CD4-positive, alpha-beta T cell treated with Interleukin-4 for 1 hour (primary cell): ENCODE measurements around the gene RPL36AL.
"Not testable (repeated sequence)": the region's sequence is repeated elsewhere in the genome, so short reads cannot be mapped to it uniquely, and the experiment has no call there.

Source experiments
- DNase-seq, 2 donors: peaks; one replicate each; pipeline ENCODE4 v3.0.0-alpha.2; 2020 to 2022

Gene RPL36AL

GRCh38 chr14:49620182-49621113 lies at the start of gene RPL36AL, which contains the start of gene MGAT2:
TSS of gene RPL36AL (minus strand) at chr14:49620626. CDS start at chr14:49619104, 1,522 bp downstream.
TSS of gene MGAT2 (plus strand) at chr14:49620799. CDS start at chr14:49621269, 470 bp downstream.
- DNase-seq = peak; percentile 95 to 96

GRCh38 chr14:49659526-49660455 lies 39.4 kb upstream of the RPL36AL start:
- DNase-seq = no peak

- not testable (repeated sequence) for DNase-seq
These were observed 37.1 kb upstream of the RPL36AL start for GRCh38 chr14:49657500-49657899.

DNA sequence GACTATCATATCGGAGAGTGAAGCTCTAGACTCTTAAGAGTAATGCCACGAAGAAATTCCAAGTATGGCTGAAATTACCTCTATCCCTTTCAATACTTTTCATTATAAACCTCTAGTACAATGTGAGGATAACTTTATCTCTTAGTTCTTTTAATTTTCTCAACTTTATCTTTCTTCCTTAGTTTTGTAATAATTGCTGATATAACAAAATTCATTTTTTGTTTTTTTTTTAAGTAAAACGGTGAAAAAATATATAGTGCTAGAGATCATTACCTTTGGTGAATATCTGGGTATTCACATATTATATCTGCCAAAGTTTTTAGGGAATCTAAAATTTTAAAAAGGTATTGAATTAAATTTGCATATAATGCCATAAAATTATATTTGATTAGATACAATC lies 34.1 kb upstream of the RPL36AL start:
- DNase-seq = no peak

DNA sequence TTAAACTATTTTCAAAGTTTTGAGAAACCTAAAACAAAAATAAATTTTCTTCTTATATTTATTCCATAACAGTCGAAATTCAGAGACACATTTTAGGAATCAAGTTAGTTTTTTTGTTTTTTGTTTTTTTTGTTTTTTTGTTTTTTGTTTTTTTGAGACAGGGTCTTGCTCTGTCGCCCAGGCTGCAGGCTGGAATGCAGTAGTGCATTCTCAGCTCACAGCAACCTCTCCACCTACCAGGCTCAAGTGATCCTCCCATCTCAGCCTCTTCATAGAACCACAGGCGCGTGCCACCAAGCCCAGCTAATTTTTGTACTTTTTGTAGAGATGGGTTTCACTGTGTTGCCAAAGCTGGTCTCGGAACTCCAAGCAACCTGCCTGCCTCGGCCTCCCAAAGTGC lies 33.1 kb upstream of the RPL36AL start:
- no peak for DNase-seq

- DNase-seq = no peak
These were observed 21.7 kb upstream of the RPL36AL start for GRCh38 chr14:49642163-49642562.

GRCh38 chr14:49641697-49642129 lies 21.3 kb upstream of the RPL36AL start:
- no peak for DNase-seq

DNA sequence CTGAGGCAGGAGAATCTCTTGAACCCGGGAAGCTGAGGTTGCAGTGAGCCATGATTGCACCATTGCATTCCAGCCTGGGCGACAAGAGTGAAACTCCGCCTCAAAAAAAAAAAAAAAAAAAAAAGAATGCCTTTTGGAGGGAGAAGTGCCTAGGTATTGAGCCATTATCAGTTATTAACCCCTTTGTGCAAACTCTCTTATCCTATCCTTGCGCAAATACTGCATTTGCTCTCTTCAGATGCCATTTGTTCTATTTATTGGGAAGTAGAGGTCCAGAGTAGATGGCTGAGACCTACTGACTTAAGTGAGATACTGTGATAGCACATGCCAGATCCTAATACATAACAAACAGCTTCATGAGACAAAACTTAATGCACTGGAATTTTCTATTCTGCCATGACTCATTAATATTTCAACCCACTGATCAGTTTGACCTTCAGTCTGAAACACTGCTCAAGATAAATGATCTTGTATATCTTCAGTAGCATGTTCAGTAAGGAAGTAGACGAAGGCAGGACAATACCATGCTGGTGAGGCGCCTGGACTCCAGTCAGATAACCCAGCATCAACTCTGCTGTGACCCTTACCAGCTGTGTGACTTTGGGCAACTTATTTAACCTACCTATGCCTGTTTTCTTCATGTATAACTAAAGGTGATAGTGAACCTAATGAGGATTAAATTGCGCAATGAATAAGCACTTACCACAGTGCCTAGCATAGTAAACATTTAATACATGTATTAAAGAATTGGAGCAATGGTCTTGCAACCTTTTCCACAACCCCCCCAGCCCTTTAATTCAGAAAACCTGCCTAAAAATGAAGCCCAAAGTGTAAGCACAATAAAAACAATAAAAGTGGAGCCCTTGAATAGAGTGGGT lies 20.4 kb upstream of the RPL36AL start:
- DNase-seq = no peak

DNA sequence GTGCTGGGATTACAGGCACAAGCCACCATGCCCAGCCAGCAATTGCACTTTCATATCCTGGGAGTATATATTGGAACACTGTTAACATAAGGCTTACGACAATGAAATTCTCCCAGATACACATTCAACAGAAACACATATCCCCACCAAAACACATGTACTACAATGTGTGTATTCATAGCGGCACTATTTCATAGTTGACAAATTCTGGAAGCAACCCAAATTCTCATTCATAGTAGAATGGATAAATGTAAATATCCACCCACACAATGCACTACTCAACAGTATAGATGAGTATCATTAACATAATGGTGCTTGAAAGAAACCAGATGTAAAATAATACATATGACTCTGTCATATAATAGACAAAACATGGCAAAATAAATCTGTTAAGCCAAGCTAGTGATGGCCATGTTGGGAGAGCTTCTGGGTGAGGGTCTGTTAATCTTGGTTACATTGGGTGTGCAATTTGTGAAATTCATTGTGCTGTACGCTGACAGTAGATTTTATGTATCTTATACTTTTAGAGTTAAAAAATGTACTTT lies 17.2 kb upstream of the RPL36AL start:
- no peak for DNase-seq

GRCh38 chr14:49636866-49637265 lies 16.4 kb upstream of the RPL36AL start:
- DNase-seq = no peak

- DNase-seq = peak; percentile 76 to 82
These were observed 14.3 kb upstream of the RPL36AL start, which contains the start of gene DNAAF2 for GRCh38 chr14:49634547-49635334. TSS of gene DNAAF2 (minus strand) at chr14:49635244. CDS start at chr14:49635149, 95 bp downstream.

DNA sequence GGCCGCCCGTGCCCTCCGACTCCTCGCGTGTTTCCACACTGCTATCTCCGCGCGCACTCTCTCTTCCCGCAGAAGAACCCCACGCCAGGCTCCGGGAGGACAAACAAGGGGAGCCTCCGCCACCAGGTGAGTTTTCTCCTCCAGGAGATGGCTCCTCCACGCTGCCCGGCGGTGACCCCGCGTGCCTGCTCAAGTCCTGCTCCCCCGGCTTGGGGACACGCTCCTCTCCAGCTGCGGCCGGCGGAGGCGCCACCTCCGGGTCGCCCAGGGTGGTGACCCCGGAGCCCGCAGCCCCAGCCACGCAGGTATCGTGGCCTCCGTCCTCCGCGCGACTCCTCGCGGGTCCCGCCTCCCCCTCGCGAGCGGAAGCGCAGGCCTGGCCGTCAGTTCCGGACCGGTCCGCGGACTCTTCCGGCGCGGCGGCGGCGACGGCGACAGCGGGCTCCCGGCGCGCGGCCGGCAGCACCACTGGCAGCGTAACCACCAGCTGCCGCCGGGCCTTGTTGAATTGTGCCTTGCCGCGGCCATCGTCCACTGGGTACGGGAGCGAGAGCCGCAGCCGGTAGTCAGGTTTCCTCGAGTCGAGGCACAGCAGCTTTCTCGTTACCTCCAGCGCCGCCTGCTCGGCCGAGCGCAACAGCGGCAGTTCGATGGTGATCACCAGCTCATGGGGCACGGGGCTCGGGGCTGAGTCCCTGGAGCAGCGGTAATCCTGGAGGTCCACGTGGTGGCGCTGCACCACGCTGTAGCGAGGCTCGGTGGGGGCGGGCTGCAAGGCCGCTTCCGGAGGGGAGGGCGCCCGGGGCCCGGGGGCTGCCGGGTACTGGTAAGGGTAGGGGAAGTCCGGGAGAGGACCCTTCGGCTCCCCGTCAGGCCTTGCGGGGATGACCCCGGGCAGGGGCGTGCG lies 13.5 kb upstream of the RPL36AL start:
- peak; percentile 95 for DNase-seq

- peak in 1 of 2 donors; percentile 77 for DNase-seq
These were observed 3.8 kb upstream of the RPL36AL start for GRCh38 chr14:49623941-49624839.

GRCh38 chr14:49623387-49623786 lies 3.0 kb upstream of the RPL36AL start:
- DNase-seq = no peak

DNA sequence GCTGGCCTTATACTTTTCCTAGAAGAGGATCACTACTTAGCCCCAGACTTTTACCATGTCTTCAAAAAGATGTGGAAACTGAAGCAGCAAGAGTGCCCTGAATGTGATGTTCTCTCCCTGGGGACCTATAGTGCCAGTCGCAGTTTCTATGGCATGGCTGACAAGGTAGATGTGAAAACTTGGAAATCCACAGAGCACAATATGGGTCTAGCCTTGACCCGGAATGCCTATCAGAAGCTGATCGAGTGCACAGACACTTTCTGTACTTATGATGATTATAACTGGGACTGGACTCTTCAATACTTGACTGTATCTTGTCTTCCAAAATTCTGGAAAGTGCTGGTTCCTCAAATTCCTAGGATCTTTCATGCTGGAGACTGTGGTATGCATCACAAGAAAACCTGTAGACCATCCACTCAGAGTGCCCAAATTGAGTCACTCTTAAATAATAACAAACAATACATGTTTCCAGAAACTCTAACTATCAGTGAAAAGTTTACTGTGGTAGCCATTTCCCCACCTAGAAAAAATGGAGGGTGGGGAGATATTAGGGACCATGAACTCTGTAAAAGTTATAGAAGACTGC lies 1.7 kb upstream of the RPL36AL start:
- DNase-seq = no peak

GRCh38 chr14:49621114-49621881 lies 872 bp upstream of the RPL36AL start:
- DNase-seq = peak in 1 of 2 donors; percentile 74

GRCh38 chr14:49619730-49620129 lies 696 bp downstream of the RPL36AL start:
- no peak for DNase-seq
